Measurements from ENCODE around the gene RASSF4.

RASSF4 gene

GRCh38 chr10:44962870-44963738 is 3.5 kb downstream of the RASSF4 start:
- no peak for FAIRE-seq
- DNase-seq (ENCODE audit: low spot score): peak; percentile 45

GRCh38 chr10:44963772-44964633 is 4.4 kb downstream of the RASSF4 start:
- FAIRE-seq (peak; percentile 81), DNase-seq (ENCODE audit: low spot score) (peak; percentile 86)

GRCh38 chr10:44965104-44965503 is 5.5 kb downstream of the RASSF4 start:
- no peak for FAIRE-seq
- no peak for DNase-seq (ENCODE audit: low spot score)

- no peak for DNase-seq (ENCODE audit: low spot score)
- FAIRE-seq: no peak
Observed at GRCh38 chr10:44965651-44966097, 6.1 kb downstream of the RASSF4 start.

GRCh38 chr10:44966129-44966815 is 6.7 kb downstream of the RASSF4 start:
- DNase-seq (ENCODE audit: low spot score) (peak; percentile 81), FAIRE-seq (peak; percentile 79)

GRCh38 chr10:44966816-44967509 is 7.4 kb downstream of the RASSF4 start:
- DNase-seq (ENCODE audit: low spot score): no peak
- FAIRE-seq: peak; percentile 8

GRCh38 chr10:44967616-44968015 is 8.0 kb downstream of the RASSF4 start:
- FAIRE-seq: no peak
- DNase-seq (ENCODE audit: low spot score): no peak

GRCh38 chr10:44968091-44968490 is 8.5 kb downstream of the RASSF4 start:
- DNase-seq (ENCODE audit: low spot score) (no peak), FAIRE-seq (no peak)

GRCh38 chr10:44968500-44969400 is 9.1 kb downstream of the RASSF4 start:
- no peak for DNase-seq (ENCODE audit: low spot score)
- FAIRE-seq: no peak

GRCh38 chr10:44969854-44970253 is 10.3 kb downstream of the RASSF4 start:
- FAIRE-seq: no peak
- no peak for DNase-seq (ENCODE audit: low spot score)

- FAIRE-seq: no peak
- DNase-seq (ENCODE audit: low spot score): no peak
Observed at GRCh38 chr10:44970812-44971395, 11.3 kb downstream of the RASSF4 start.

- DNase-seq (ENCODE audit: low spot score) (no peak), FAIRE-seq (no peak)
Observed at GRCh38 chr10:44971434-44971833, 11.8 kb downstream of the RASSF4 start.

GRCh38 chr10:44971935-44972757 is 12.5 kb downstream of the RASSF4 start:
- no peak for DNase-seq (ENCODE audit: low spot score)
- no peak for FAIRE-seq

- no peak for FAIRE-seq
- DNase-seq (ENCODE audit: low spot score): no peak
Observed at GRCh38 chr10:44972874-44973306, 13.3 kb downstream of the RASSF4 start.

- FAIRE-seq (no peak), DNase-seq (ENCODE audit: low spot score) (no peak)
Observed at GRCh38 chr10:44973323-44974081, 13.9 kb downstream of the RASSF4 start.

GRCh38 chr10:44974082-44974627 is 14.6 kb downstream of the RASSF4 start:
- DNase-seq (ENCODE audit: low spot score) (no peak), FAIRE-seq (no peak)

GRCh38 chr10:44974628-44975430 is 15.2 kb downstream of the RASSF4 start:
- FAIRE-seq (no peak), DNase-seq (ENCODE audit: low spot score) (peak; percentile 61)
